H1 (cell line): ENCODE measurements around the gene ZNF385B. TPM values are rescaled to one million over a fixed set of nuclear protein-coding genes. Genes with fewer than 3 reads are reported as not detected.

Experiments used
- CTCF ChIA-PET: fragments of 300-600 bp; sonication (Branson Sonifier 250); formaldehyde crosslinking; loops from one replicate; lab custom pipeline; 2021; ENCODE audit not compliant: partially characterized antibody; lab: Charles Lee
- POLR2A ChIA-PET: fragments of 300-600 bp; sonication (Branson Sonifier 250); formaldehyde crosslinking; loops from one replicate; lab custom pipeline; 2021; ENCODE audit warnings: inconsistent platforms; ENCODE audit not compliant: partially characterized antibody; lab: Charles Lee
- DNase-seq, 2 experiments: peaks; one replicate each; pipeline versions ENCODE4 v3.0.0 to v3.0.0-alpha.2; 2010 to 2022; ENCODE audit warnings: low spot score in 2 of 2, low read depth in 1 of 2, mixed read lengths in 1 of 2
- FAIRE-seq: peaks from 2 replicates; lab custom pipeline; 2011; peaks lifted over from hg19 to GRCh38; lab: Jason Lieb, UNC
- H2AFZ ChIP-seq: 2 replicates; pipeline ENCODE4 v1.8.1; 2012; ENCODE audit warnings: low read length, inconsistent platforms
- H2AK5ac ChIP-seq: 2 replicates; pipeline ENCODE4 v1.6.1; 2013; ENCODE audit warnings: low read depth, low read length
- H2BK120ac ChIP-seq: replicated peaks from 2 replicates; pipeline ENCODE3; 2013; ENCODE audit warnings: low read depth, low read length, inconsistent platforms
- H2BK12ac ChIP-seq: 2 replicates; pipeline ENCODE4 v1.6.1; 2013; ENCODE audit warnings: low read depth, low read length
- H2BK15ac ChIP-seq: 2 replicates; pipeline ENCODE4 v1.6.1; 2013; ENCODE audit warnings: low read length
- H2BK20ac ChIP-seq: 2 replicates; pipeline ENCODE4 v1.6.1; 2013; ENCODE audit warnings: low read length
- H2BK5ac ChIP-seq: 2 replicates; pipeline ENCODE4 v1.6.1; 2013; ENCODE audit warnings: low read depth, low read length
- H3K14ac ChIP-seq: 2 replicates; pipeline ENCODE4 v1.6.1; 2013; ENCODE audit warnings: inconsistent platforms; ENCODE audit not compliant: insufficient read length
- H3K18ac ChIP-seq: 2 replicates; pipeline ENCODE4 v1.6.1; 2013; ENCODE audit warnings: low read length; ENCODE audit errors: extremely low read depth
- H3K23ac ChIP-seq: 2 replicates; pipeline ENCODE4 v1.6.1; 2013; ENCODE audit warnings: inconsistent platforms; ENCODE audit not compliant: insufficient read length
- H3K23me2 ChIP-seq: 2 replicates; pipeline ENCODE4 v1.6.1; 2013; ENCODE audit warnings: low read depth, low read length
- H3K27ac ChIP-seq: 2 replicates; pipeline ENCODE4 v1.6.1; 2011; ENCODE audit warnings: low read depth, low read length, inconsistent platforms
- H3K27me3 ChIP-seq, 4 experiments: replicated peaks in 1 of 4; 1 replicate in 1 of 4; 2 replicates in 3 of 4; pipeline versions ENCODE4 v1.6.1 to v1.8.1; 2011 to 2013; ENCODE audit warnings: low read length in 3 of 4, mild to moderate bottlenecking in 3 of 4, inconsistent platforms in 2 of 4, mixed read lengths in 2 of 4, moderate library complexity in 1 of 4; ENCODE audit not compliant: control insufficient read depth in 3 of 4, insufficient read depth in 3 of 4; ENCODE audit errors: extremely low read depth in 1 of 4
- H3K36me3 ChIP-seq, 4 experiments: 2 replicates each; pipeline versions ENCODE4 v1.6.1 to v1.8.1; 2011 to 2013; ENCODE audit warnings: mild to moderate bottlenecking in 4 of 4, low read length in 3 of 4, moderate library complexity in 2 of 4, control low read depth in 1 of 4, inconsistent platforms in 1 of 4; ENCODE audit not compliant: insufficient read depth in 4 of 4, control insufficient read depth in 2 of 4
- H3K4ac ChIP-seq: replicated peaks from 2 replicates; pipeline ENCODE3; 2013; ENCODE audit warnings: low read length, low read depth, mixed read lengths, inconsistent platforms; ENCODE audit not compliant: insufficient read length
- H3K4me1 ChIP-seq, 4 experiments: replicated peaks in 1 of 4; 1 replicate in 1 of 4; 2 replicates in 3 of 4; pipeline versions ENCODE4 v1.6.1 to v1.8.1; 2011 to 2013; ENCODE audit warnings: low read length in 3 of 4, inconsistent platforms in 2 of 4, mixed read lengths in 1 of 4; ENCODE audit not compliant: insufficient read depth in 4 of 4, control insufficient read depth in 3 of 4
- H3K4me2 ChIP-seq, 2 experiments: 2 replicates each; pipeline versions ENCODE4 v1.6.1 to v1.8.1; 2011 to 2013; ENCODE audit warnings: low read depth in 2 of 2, low read length in 2 of 2, control low read depth in 1 of 2, inconsistent platforms in 1 of 2, mild to moderate bottlenecking in 1 of 2; ENCODE audit not compliant: insufficient read depth in 1 of 2
- H3K4me3 ChIP-seq, 4 experiments: fragments of 200-600, 300-600 bp in 1 of 4; sonication (generic), shearing (Covaris generic), sonication (Bioruptor Twin) in 1 of 4; 2 replicates each; pipeline versions ENCODE4 v1.5.1 to v1.8.1; 2011 to 2016; ENCODE audit warnings: low read length in 4 of 4, low read depth in 3 of 4, control low read depth in 2 of 4, inconsistent platforms in 2 of 4, mild to moderate bottlenecking in 2 of 4, mixed read lengths in 1 of 4, moderate library complexity in 1 of 4; ENCODE audit not compliant: insufficient read depth in 2 of 4; ENCODE audit errors: extremely low read depth in 1 of 4
- H3K56ac ChIP-seq: replicated peaks from 2 replicates; pipeline ENCODE3; 2013; ENCODE audit warnings: low read depth, mild to moderate bottlenecking, mixed read lengths, low read length, inconsistent platforms; ENCODE audit not compliant: insufficient read length
- H3K79me1 ChIP-seq: 2 replicates; pipeline ENCODE4 v1.6.1; 2013; ENCODE audit warnings: low read depth, low read length, control low read depth
- H3K79me2 ChIP-seq, 2 experiments: 2 replicates each; pipeline versions ENCODE4 v1.6.1 to v1.8.1; 2012 to 2013; ENCODE audit warnings: low read length in 2 of 2, mild to moderate bottlenecking in 2 of 2, inconsistent platforms in 1 of 2; ENCODE audit not compliant: insufficient read depth in 2 of 2, control insufficient read depth in 1 of 2
- H3K9ac ChIP-seq, 4 experiments: replicated peaks in 1 of 4; 1 replicate in 1 of 4; 2 replicates in 3 of 4; pipeline versions ENCODE4 v1.6.1 to v1.8.1; 2011 to 2013; ENCODE audit warnings: low read depth in 3 of 4, low read length in 3 of 4, control low read depth in 2 of 4, mild to moderate bottlenecking in 2 of 4, moderate library complexity in 2 of 4, inconsistent platforms in 1 of 4; ENCODE audit errors: extremely low read depth in 1 of 4
- H3K9me3 ChIP-seq, 2 experiments: 2 replicates each; pipeline versions ENCODE4 v1.6.1 to v1.8.1; 2012 to 2013; ENCODE audit warnings: mild to moderate bottlenecking in 2 of 2, moderate library complexity in 2 of 2, control low read depth in 1 of 2, inconsistent platforms in 1 of 2, low read depth in 1 of 2, low read length in 1 of 2, mixed read lengths in 1 of 2; ENCODE audit not compliant: insufficient read depth in 2 of 2
- H4K20me1 ChIP-seq, 2 experiments: replicated peaks in 1 of 2; 2 replicates each; pipeline versions ENCODE3 to v1.8.1; 2011 to 2013; ENCODE audit warnings: inconsistent platforms in 2 of 2, low read length in 2 of 2, mild to moderate bottlenecking in 1 of 2; ENCODE audit not compliant: insufficient read depth in 2 of 2, control insufficient read depth in 1 of 2
- H4K5ac ChIP-seq: 2 replicates; pipeline ENCODE4 v1.6.1; 2013; ENCODE audit warnings: low read length, low read depth, mixed read lengths, inconsistent platforms; ENCODE audit not compliant: insufficient read length
- H4K8ac ChIP-seq: 2 replicates; pipeline ENCODE4 v1.8.0; 2013; ENCODE audit warnings: mild to moderate bottlenecking, moderate library complexity, low read length, inconsistent platforms; ENCODE audit not compliant: insufficient read depth; ENCODE audit errors: extremely low read depth
- H4K91ac ChIP-seq: replicated peaks from 2 replicates; pipeline ENCODE3; 2013; ENCODE audit warnings: low read length, mixed read lengths, inconsistent platforms; ENCODE audit not compliant: insufficient read length
- BCL11A ChIP-seq, 2 experiments: IDR thresholded peaks; one replicate each; pipeline ENCODE4 v1.6.1; 2011; ENCODE audit warnings: low read depth in 2 of 2, low read length in 2 of 2, mild to moderate bottlenecking in 2 of 2
- CTBP2 ChIP-seq: IDR thresholded peaks from 2 replicates; pipeline ENCODE4 v1.7.0; 2011; ENCODE audit warnings: borderline replicate concordance, mild to moderate bottlenecking, moderate library complexity, mixed read lengths, low read length; ENCODE audit not compliant: insufficient read depth, insufficient read length
- MAX ChIP-seq: IDR thresholded peaks from 2 replicates; pipeline ENCODE4 v1.6.1; 2012; ENCODE audit warnings: inconsistent platforms
- WGBS, 2 experiments: shearing (Covaris generic) in 1 of 2; methylation state at CpG; one replicate each; pipeline versions ENCODE4 v1.1.6 to v1.1.7; 2013 to 2015; ENCODE audit warnings: low lambda C conversion rate in 2 of 2, mixed read lengths in 2 of 2, inconsistent platforms in 1 of 2, low coverage in 1 of 2, missing lambda C conversion rate in 1 of 2; ENCODE audit not compliant: insufficient replicate concordance in 2 of 2, insufficient coverage in 1 of 2, insufficient read length in 1 of 2; ENCODE audit errors: extremely low coverage in 1 of 2, missing lambda C conversion rate in 1 of 2; 5-methylcytosine and 5-hydroxymethylcytosine counted together
- polyA plus RNA-seq, 7 experiments: library from polyadenylated mRNA; depleted of rRNA in 3 of 7; stranded (reverse) in 5 of 7; unstranded in 2 of 7; fragments of >200 nt in 5 of 7; fragments of 200-250 nt in 2 of 7; gene quantifications; 1 replicate in 5 of 7; 2 replicates in 1 of 7; 4 replicates in 1 of 7; pipeline versions ENCODE4 v1.2.1 to v1.2.3, GENCODE V29; 2011 to 2013; ENCODE audit warnings: missing spikeins in 2 of 7, mixed read lengths in 2 of 7
- total RNA-seq: library from RNA; stranded (reverse); fragmentation: NEBNext Ultra II Directional; extraction: Animal tissue kit (Norgen Biotek cat#: 25700); gene quantifications from 2 replicates; pipeline ENCODE4 v1.2.1, GENCODE V29; 2021

ZNF385B gene
- total and polyA plus RNA-seq, 2 of the 8 experiments (the other 6 are each of a cell fraction or from before 2014, with no cell fraction given), result 1.1 to 3.7 TPM

GRCh38 chr2:179412112-179412511, 449.3 kb downstream of the ZNF385B start:
- TF ChIP-seq CTBP2 (no peak), BCL11A (IDR thresholded peaks at IDR 0.05; ENCODE audit: low read depth in 2 of 2, low read length in 2 of 2) (no peak), MAX (no peak)
- Histone ChIP-seq H3K18ac (no peak overlapping the region), H2AFZ (no peak overlapping the region), H3K27ac (no peak overlapping the region), H3K4ac (no peak overlapping the region), H2BK20ac (no peak overlapping the region), H4K5ac (no peak overlapping the region), H3K79me1 (no peaks in the 10 kb centered on the region), H3K79me2 (no peaks in the 10 kb centered on the region), H3K4me1 (no peaks in the 10 kb centered on the region), H2BK120ac (no peak overlapping the region), H3K36me3 (no peaks in the 10 kb centered on the region), H4K91ac (no peak overlapping the region), H3K4me3 (no peak overlapping the region), H3K9me3 (no peaks in the 10 kb centered on the region), H3K27me3 (no peaks in the 10 kb centered on the region), H3K4me2 (no peak overlapping the region), H4K20me1 (no peaks in the 10 kb centered on the region), H4K8ac (no peak overlapping the region), H2BK5ac (no peak overlapping the region), H2BK12ac (no peak overlapping the region), H3K23ac (no peak overlapping the region), H3K14ac (no peak overlapping the region), H3K23me2 (no peaks in the 10 kb centered on the region), H2AK5ac (no peak overlapping the region), H2BK15ac (no peak overlapping the region), H3K56ac (no peak overlapping the region), H3K9ac (no peak overlapping the region)
- DNase-seq, result no peak
- POLR2A ChIA-PET, result no interaction called here
- CTCF ChIA-PET, result interaction anchor here (0.6 to 2.9 kb wide), 6 partner anchors 12 to 504 kb away, joined by 3 to 39 read pairs (median 6); no protein-coding TSS in a partner anchor
- no peak for FAIRE-seq
- 92% methylated on average over 3 of the region's 3 CpGs; no CpG with 5 or more reads in 1 of the 2 experiments for WGBS, 2 experiments
